Measurements from ENCODE around the gene SLC13A3.

Gene SLC13A3

DNA sequence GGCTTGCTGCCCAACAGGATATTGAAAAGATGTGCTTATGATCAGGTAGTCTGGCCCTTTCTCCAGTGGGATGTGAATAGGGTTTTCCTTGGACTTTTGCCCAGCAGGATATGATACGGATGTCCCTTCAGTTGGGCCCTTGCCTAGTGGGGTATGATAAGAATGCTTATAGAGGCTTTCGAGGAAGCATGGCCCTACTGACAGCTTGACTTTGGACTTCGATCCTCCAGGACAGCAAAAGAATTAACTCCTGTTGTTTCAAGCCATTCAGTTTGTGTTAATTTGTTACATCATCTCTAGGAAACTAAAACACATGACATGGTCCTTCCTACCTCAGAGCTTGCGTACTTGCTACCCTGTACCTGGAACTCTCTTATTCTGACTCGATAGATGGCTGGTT is 128.2 kb downstream of the SLC13A3 start:
- no peak for DNase-seq (ENCODE audit: low read depth)

DNA sequence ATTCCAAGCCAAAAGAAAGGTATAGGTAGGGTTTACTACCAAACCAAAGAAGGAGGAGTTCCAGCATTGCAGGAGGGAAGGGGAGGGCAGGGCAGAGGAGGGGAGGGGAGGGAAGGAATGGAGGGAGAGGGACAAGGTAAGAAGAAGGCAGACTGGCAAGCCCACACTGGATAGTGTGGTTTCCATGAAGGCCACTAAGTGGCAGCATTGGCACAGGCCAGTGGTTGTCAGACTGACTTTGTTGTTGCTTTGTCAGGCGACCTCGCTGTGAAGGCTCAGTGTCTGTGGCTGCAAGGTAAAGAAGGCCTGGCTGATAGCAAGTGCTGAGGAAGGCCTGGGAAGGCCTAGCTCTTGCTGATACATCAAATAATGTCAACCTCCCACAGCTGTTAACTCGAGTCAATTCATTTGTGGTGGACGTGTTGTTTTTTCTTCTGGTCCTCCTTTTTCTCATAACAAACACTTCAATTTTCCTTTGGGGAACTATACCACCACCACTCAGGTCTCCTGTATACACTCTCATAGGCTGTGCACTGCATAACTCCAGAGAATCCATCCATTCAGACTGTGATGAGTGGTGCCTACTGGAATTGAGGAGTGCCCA is 130.2 kb downstream of the SLC13A3 start:
- peak; percentile 41 for DNase-seq (ENCODE audit: low read depth)

DNA sequence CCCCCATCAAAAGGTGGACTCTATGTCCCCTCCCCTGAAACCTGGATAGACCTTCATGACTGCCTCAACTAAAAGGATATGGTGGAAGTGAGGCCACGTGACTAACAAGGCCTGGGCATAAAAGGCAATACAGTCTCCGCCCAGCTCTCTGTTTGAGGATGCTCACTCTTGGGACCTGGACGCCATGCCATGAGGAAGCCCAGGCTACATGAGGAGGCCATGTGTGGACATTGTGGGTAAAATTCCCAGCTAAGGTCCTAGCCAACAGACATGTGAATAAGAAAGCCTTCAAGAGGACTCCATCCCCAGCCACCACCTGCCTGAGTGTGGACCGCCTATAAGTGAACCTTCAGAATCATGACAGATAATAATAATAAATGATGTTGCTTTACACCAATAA is 130.7 kb downstream of the SLC13A3 start:
- DNase-seq (ENCODE audit: low read depth): no peak

GRCh38 chr20:46519471-46520068 is 131.7 kb downstream of the SLC13A3 start:
- no peak for DNase-seq (ENCODE audit: low read depth)

GRCh38 chr20:46512943-46513844 is 138.1 kb downstream of the SLC13A3 start, which contains the start of gene ZNF334:
ZNF334 (minus strand) TSS chr20:46513559; CDS start chr20:46512102, 1,457 bp downstream.
- DNase-seq (ENCODE audit: low read depth): no peak

GRCh38 chr20:46509523-46509922 is 141.7 kb downstream of the SLC13A3 start:
- no peak for DNase-seq (ENCODE audit: low read depth)
